Measurements from ENCODE around the gene CRISPLD2.
"Not testable (repeated sequence)": the region's sequence is repeated elsewhere in the genome, so short reads cannot be mapped to it uniquely, and the experiment has no call there.

CRISPLD2 gene

DNA sequence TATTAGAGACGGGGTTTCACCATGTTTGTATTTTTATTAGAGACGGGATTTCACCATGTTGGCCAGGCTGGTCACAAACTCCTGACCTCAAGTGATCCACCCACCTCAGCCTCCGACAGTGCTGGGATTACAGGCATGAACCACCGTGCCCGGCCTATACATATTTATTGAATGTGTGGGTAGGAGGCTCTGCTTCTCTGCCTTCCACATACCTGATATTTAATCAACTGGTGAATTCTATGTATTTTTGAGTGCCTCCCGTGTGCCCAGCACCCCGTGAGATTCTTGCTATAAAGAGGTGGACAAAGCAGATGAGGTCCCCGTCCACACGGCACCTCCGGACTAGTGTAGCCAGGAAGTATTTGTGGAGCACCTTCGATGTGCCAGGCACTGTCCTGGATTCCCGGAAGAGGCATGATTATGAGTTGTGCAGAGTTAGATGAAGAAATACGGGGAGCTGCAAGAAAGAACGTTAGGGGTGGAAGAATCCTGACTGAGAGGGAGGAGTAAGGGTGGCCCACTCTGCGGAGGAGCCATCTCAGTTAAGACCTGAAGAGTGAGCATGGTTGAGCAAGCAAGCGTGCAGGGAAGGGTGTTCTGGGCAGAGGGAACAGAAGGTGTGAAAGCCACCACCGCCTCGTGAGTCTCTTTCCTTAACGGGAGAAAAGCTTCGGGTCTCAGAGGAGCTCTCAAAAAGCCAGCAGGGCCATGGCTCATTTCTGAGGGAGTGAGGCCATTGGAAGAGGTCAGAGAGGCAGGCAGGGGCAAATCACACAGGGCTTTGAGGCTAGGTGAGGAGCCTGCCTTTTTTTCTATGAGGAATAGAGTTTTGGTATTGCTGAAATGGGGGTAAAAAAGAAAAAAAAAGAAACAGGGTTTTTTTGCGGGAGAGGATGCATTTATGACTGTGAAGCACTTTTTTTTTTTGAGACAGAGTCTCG lies 21.2 kb downstream of the CRISPLD2 start:
- no peak for DNase-seq (ENCODE audit: low spot score)

DNA sequence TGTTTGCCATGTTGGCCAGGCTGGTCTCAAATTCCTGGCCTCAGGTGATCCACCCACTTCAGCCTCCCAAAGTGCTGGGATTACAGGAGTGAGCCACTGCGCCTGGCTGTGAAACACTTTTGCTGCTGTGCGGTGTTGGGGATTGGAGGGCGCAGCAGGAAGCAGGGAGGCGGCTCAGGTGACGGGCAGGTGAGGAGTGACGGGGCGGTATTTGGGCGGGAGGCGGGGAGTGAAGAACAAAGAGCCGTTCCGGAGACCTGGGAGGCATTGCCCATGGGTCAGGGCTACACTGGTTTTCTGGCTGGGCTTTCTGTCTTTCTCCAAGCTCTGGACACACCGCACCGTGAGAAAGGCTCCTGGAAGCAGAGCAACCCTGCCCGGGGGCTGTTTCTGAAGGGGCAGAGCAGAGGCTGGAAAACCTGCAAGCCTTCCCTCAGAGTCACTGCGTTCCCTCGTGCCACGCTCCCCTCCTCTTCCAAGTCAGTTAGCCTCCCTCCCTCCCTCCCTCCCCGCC lies 22.1 kb downstream of the CRISPLD2 start:
- DNase-seq (ENCODE audit: low spot score): no peak

DNA sequence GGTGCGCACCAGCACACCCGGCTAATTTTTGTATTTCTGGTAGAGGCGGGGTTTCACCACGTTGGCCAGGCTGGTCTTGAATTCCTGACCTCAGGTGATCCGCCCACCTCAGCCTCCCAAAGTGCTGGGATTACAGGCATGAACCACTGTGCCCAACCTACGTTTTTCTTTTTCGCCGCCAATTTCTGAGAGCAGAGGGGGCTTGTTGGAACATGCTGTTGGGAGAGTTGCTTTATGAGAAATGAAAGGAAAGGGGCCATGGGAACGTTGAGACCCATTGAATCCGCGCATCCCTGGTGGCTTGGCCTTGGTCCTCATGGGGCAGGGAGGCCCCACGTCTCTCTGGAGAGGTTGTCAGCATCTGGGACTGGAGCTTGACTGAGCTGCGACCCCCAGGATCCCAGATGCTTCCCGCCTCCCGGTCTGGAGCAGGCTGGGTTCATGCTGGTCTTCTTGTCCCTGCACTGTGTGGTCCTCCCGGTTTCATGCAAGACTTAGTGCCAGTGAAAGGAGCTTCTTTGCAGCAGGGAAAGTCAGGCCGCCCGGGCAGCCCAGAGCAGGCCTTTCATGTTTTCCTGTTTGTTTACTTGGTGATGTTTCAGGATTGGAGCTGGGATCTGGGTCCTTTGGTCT lies 22.8 kb downstream of the CRISPLD2 start:
- DNase-seq (ENCODE audit: low spot score): no peak

DNA sequence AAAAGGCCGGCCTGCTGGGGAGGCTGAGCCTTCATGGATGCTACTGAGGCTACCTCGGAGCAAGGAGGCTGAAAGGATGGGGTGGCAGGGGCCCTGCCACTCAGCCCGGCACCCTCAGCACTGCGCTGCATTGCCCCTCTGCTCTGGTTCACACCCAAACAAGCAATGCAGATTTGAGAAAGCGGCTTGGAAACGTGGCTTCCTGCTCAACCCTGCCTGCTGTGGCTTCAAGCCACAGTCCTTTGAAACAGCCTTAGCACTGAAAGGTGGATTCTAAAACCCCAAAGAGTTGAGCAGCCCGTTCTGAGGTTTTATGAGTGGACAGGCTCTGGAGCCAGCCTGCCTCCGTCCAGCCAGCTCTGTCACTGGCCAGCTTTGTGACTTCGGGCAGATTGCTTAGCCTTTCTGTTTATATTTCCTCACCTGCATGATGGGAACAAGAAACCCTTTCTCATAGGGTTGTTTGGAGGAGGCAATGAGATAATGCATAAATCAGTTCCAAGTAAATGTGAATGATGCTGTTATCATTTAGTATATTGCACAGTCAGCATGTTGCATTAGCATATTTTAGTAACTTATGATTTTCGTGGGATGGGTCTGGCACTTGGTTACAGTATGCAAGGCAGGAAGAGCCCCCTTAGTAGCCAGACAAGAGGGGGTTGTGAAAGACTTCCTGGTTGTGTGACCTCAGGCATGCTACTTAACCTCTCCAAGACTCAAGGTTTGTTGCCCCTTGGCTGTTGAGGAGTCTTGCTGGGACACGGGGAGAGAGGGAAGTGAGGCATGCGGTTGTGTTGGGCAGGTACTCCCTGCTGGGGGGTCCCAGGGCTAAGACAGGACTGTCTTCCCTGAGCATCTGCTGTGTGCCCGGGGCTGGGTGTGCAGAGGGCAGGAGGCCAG lies 23.6 kb downstream of the CRISPLD2 start:
- no peak for DNase-seq (ENCODE audit: low spot score)

DNA sequence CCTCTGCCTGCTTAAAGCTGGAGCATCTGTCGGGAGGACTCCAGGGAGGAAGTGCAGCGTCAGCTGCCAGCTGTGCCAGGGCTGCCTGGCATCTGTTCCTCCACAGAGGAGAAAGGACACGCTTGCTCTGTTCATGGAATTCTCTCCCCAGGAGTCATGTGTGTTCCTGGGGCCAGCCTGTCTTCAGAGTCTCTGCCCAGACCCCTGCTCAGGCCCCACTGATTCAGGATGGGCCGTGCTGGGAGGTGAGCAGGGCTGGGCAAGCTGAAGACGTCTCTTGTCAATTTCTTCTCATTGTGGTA lies 24.2 kb downstream of the CRISPLD2 start:
- DNase-seq (ENCODE audit: low spot score): no peak

DNA sequence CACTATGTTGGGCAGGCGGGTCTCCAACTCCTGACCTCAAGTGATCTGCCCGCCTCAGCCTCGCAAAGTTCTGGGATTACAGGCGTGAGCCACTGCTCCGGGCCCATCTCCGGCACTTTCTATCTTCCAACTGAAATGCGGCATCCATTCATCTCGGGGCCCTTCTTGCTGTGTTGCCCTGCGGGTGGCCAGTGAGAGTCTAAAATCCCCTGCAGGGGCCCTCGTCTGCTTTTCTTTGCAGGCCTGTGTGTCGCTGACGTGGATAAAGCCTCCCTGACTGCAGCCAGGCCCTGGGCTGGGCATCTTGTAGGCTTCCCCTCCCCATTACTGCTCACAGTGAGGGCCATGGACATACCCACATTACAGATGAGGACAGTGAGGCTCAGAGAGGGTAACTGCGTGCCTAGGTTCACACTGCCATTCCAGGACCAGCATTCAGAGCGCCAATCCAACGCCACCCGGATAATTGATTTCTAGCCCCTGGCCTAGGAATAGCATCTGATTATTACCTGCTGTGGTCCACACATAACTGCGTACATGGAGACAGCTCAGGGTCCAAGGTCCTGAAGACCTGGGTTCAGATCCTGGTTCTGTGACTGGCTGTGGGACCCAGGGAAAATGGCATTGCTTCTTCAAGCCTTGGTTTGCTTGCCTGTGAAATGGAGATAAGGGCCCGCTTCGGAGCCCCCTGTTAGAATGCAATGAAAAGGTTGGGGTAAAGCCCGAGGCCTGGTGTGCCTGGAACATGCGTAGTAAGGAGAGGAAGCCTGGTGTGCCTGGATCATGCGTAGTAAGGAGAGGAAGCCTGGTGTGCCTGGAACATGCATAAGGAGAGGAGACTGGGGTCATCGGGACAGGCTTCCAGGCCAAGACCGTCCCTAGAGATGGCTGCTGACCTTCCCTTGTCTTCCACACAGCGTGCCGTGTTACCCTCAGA lies 25.0 kb downstream of the CRISPLD2 start:
- no peak for DNase-seq (ENCODE audit: low spot score)

DNA sequence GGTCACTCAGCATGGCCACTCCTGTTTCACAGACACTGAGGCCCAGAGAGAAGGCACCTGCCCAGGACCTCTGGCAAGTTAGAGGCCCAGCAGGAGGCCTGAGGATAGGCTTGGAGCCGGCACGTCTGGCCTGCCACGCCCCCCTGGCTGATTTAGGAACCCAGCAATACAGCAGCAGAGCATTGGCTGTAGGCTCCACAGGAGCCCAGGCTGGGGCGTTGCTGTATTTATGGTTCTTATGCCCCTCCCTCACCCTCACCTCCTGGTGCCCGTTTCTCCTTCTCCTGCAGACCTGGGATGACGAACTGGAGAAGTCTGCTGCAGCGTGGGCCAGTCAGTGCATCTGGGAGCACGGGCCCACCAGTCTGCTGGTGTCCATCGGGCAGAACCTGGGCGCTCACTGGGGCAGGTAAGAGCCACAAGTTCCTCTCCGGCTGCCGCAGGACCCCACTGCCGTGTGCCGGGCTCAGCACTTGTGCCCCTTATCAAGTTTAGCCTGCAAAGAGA lies 25.8 kb downstream of the CRISPLD2 start:
- no peak for DNase-seq (ENCODE audit: low spot score)

DNA sequence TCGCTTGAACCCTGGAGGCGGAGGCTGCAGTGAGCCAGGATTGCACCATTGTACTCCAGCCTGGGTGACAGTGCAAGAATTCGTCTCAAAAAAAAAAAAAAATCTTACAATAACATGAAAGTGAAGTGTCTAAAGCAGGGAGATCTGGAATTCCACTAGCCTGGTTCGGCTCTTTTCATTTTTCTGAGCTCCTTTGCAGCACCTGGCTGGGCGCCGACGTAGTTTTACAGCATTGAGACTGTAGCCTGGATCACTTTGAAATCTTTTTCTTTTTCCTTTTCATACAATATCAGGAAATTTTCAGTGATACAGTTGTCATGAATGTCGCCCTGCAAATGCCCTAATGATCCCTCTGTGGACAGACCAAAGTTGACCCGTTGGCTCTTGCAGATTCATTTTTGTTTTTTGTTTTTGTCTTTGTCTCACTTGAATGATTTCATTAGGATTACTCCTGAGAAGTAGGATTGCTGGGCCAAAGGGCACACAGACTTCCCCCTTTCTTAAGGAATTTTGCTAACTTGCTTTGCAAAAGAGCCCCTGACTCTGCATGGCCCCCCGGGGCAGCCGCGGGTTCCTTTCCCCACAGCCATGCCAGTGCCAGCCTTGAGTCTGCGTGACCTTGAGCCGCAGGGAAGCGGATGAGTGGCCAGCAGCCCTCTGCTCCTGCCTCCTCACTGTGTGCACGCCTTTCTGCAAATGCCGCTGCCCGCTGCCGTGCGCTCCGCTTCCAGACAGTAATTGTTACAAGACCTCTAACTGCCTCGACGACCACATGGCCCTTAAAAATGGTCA lies 28.0 kb downstream of the CRISPLD2 start:
- DNase-seq (ENCODE audit: low spot score): no peak

DNA sequence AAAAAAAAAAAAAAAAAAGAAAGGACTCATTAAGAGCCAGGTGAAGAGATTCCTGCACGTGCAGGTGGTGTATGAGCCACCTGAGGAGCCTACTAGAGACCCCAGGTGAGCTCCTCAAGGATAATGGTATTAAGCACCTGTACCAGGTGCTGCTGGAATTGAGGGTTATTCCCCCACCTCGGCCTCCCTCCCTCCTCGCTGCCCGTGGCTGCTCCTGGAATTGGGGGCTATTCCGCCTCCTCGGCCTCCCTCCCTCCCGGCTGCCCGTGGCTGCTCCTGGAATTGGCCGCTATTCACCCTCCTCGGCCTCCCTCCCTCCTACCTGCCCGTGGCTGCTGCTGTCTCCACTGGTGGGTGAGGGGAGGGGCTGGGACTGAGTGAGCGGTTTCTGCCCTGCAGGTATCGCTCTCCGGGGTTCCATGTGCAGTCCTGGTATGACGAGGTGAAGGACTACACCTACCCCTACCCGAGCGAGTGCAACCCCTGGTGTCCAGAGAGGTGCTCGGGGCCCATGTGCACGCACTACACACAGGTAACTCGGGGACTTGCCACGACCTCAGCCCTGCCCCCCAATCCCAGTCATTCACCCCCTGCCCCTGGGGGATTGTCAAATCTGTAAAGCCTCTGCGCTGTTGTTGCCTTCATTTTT lies 29.3 kb downstream of the CRISPLD2 start:
- no peak for DNase-seq (ENCODE audit: low spot score)

DNA sequence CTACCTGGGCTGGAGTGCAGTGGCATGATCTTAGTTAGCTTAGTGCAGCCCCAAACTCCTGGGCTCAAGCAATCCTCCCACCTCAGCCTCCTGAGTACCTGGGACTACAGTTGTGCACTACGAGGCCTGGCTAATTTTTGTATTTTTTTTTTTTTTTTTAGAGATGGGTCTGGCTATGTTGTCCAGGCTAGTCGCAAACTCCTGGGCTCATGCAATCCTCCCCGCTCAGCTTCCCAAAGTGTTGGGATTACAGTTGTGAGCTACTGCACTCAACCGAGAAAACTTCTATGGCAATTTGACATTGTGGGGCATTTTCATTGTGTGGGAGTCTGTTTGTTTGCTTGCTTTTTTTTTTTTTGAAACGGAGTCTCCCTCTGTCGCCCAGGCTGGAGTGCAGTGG lies 30.0 kb downstream of the CRISPLD2 start:
- no peak for DNase-seq (ENCODE audit: low spot score)

DNA sequence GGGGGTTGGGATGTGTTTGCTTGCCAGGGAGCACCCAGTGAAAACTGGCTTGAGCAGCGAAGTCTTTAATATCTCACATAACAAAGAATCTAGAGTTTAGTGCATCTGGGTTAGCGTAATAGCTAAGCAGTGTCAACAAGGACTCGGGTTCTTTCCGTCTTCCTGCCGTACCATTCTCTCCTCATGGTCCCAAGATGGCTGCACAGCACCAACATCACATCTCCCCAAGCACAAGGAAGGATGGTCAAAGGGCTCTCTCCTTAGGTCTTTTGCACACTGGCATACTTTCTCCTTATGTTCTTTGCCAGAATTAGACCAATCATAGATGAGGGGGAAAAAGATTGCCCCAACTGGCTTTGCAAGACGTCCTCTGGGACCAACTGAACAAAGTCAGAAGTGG lies 30.9 kb downstream of the CRISPLD2 start:
- DNase-seq (ENCODE audit: low spot score): no peak

DNA sequence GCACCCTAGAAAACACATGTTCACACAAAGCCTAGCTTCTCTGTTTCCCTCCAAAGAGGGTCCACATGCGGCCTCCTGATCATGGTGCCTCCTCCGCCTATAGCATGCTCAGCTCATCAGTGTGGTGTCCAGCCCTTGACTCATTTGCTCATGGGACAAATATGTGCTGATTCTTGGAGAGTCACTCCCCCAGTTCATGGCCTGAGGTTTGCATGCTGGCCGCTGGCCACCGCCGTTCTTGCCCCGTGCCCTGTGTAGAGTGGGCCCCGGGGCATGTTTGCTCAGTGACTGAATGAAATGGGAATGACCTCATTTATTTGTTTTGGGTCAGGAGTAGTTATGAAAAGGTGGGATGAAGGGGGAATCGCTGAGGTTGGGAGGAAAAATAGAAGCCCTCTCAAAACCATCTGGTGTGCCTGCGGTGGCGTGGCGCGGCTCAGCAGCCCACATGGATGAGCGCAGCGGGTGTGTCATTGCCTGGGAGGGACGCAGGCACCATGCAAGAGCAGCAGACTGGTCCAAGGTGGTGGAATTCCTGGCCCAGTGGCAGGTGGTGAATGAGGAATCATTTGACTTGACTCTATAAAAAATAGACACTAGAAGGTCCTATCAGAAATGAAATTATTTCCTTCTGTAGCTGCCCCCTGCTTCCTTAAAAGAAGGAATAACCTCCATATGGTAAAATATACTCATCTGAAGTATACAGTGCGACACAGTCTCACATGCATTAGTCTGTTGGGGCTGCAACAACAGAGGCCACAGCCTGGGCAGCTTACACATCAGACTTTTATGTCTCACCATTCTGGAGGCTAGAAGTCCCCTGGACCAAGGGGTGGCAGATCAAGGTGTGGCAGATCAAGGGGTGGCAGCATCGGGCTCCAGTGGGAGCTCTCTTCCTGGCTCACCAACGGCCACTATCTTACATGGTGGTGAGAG lies 31.7 kb downstream of the CRISPLD2 start:
- DNase-seq (ENCODE audit: low spot score): no peak

DNA sequence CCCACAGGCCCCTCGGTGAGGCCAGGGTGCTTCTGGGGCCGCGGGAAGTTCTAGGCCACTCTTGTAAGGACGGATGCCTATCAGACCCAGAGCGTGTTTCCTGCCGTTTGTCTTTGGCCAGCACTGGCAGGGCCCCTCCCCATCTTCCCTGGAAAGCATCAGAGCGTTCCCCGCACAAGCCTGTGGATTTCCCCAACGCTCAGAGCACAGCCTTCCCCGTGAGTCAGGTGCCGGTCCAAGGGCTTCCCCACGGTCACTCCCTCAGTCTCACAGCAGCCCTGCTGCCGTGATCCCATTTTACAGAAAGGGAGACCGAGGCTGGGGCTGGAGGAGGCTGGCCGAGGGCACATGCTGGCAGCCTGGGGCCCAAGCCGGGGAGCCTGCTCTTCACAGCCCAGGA lies 33.7 kb downstream of the CRISPLD2 start:
- DNase-seq (ENCODE audit: low spot score): no peak

DNA sequence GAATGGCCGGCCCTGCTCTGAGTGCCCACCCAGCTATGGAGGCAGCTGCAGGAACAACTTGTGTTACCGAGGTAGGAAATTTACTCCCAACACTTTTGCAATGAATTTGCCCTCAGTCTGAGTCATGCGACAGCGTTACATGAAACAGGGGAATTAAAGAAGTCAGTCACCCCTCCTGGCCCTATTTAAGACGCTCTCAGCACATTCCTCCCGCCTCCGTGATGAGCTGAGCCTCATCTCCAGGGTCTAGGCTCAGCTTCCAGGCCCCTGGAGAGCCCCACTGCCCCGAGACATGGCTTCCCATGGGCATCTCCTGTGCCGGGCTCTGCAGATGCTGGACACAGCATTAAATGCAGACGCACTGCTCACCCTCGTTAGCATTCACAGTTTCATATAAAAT lies 35.0 kb downstream of the CRISPLD2 start:
- DNase-seq (ENCODE audit: low spot score): no peak

DNA sequence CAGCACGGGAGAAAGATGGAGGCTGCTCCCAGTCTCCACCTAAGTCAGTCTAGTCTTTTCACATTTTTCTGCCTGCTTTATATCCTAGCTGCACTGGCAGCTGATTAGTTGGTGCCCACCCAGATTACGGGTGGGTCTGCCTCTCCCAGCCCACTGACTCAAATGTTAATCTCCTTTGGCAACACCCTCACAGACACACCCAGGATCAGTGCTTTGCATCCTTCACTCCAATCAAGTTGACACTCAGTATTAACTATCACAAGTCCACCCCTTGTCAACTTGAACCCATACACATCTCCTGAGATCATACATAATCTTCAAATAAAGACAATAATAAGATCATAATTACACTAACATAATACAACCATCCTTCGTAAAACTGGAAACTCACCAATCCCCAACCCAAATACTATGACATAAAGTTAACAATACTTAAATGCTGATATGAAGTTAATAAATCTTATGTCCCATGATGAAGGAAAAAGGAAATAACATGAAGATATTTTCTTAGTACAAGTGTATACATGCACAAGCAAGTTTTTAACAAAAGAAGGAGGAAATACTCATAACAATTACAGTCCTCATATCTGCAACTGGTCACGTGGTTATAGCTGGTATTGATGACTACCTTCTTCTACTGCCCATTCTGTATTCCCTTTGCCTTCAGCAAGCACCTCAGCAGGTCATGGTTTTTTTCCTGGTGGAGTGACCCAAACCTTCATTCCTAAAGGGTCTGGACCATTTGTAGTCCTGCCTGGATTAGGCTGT lies 35.8 kb downstream of the CRISPLD2 start:
- DNase-seq (ENCODE audit: low spot score): not testable (repeated sequence)

DNA sequence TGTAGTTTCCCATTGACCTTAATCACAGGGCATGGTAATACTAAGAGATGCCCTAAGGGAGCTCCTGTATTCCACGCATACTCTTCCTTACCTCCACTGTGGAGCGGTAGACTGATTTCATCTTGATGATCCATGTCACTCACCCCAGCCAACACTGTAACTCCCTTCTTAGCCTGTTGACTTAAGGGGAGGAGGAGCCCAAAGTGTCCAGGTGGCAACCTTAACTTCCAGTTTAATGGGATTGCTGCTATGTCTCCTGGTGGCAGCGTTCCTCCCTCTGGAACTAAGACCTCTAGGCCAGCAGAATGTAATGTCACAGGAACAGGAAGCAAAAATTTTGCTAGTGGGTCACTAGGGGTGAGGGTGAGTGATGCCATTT lies 36.4 kb downstream of the CRISPLD2 start:
- not testable (repeated sequence) for DNase-seq (ENCODE audit: low spot score)

DNA sequence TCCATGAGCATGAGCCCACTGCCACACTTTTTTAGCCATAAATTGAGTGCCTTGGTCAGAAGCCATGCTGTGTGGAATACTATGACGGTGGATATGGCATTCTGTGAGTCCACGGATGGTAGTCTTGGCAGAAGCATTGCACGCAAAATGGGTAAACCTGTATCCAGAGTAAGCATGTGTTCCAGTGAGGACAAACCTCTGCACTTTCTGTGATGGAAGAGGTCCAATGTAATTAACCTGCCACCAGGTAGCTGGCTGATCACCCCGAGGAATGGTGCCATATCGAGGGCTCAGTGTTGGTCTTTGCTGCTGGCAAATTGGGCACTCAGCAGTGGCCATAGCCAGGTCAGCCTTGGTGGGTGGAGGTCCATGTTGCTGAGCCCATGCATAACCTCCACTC lies 37.0 kb downstream of the CRISPLD2 start:
- DNase-seq (ENCODE audit: low spot score): not testable (repeated sequence)

DNA sequence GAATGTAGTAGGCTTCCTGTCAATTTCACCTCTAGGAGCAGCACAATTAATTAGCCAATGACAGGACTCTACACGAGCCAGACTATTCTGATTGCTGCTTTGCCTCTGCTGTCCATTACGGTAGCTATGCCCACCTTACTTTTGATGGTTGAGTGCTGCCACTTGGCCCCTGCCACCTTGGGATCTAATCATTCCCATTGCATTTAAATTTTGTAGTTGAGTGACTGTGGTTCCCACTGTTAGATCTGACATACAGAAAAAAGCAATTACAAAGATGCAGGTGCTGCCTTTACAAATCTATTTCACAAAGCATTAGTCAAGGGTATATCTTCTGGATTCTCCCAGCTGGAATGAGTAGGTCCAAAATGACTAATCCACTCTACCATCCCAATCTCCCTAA lies 39.9 kb downstream of the CRISPLD2 start:
- DNase-seq (ENCODE audit: low spot score): no peak

Data from kidney capillary endothelial cell (primary cell).